ENCODE measurements around the gene KCP. TPM values are rescaled to one million over a fixed set of nuclear protein-coding genes. Genes with fewer than 3 reads are reported as not detected.
"Not testable (repeated sequence)": the region's sequence is repeated elsewhere in the genome, so short reads cannot be mapped to it uniquely, and the experiment has no call there.

KCP gene
- total RNA-seq, 1 donor from 2014 or later, result not detected

DNA sequence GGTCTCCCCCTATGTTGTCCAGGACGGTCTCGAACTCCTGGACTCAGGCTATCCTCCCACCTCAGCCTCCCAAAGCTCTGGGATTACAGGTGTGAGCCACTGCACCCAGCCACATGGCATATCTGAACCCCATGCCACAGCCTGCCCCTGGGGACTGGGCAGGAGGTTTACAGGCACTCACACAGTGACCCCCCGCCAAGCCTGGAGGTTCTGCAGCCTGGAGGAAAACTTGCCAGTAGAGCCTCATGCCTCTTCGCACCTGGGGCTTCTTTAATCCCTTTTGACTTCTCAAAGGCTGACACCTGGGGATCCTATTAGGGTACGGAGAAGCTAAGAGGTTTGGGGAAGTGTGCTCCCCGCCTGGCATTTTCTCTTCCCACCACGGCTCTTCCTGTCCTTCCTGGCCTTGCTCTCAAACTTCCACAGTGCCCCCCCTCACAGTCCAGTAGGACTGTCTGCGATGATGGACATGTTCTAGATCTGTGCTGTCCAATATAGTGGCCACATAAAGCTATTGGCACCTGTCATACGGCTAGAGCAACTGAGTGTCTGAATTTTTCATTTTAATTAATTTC lies 11.4 kb upstream of the KCP start:
- DNase-seq (ENCODE audit: low read depth in 2 of 2), result no peak

DNA sequence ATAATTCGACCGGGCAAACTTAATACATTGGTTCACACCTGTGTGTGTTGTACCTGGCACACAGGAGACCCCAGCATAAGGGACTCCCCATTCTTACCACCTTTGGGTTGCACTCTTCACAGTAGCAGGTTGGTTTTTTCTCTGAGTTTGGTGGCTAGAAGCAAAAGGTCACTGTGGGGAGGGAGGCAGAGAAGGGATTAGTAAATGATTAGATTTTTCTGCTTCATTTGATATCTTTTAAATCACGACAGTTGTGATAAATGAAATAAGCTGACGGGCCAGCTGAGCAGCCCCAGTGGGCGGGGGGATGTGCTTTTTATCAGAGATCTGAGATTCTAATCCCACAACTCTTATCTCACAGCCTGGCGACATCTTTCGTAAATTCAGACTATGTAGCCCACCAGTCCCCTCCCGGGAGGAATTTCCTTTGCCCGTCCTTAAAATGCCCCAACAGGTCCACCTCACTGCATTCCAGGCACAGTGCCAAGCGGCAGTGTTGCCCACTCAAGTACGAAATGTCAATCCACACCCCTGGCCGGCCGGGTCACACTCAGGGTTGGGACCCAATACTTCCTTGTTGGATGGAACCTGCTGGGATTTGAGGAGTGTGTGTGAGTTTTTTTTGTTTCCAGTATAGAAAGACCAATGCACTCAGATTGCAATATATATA lies 10.5 kb upstream of the KCP start:
- DNase-seq (ENCODE audit: low read depth in 2 of 2), result no peak

DNA sequence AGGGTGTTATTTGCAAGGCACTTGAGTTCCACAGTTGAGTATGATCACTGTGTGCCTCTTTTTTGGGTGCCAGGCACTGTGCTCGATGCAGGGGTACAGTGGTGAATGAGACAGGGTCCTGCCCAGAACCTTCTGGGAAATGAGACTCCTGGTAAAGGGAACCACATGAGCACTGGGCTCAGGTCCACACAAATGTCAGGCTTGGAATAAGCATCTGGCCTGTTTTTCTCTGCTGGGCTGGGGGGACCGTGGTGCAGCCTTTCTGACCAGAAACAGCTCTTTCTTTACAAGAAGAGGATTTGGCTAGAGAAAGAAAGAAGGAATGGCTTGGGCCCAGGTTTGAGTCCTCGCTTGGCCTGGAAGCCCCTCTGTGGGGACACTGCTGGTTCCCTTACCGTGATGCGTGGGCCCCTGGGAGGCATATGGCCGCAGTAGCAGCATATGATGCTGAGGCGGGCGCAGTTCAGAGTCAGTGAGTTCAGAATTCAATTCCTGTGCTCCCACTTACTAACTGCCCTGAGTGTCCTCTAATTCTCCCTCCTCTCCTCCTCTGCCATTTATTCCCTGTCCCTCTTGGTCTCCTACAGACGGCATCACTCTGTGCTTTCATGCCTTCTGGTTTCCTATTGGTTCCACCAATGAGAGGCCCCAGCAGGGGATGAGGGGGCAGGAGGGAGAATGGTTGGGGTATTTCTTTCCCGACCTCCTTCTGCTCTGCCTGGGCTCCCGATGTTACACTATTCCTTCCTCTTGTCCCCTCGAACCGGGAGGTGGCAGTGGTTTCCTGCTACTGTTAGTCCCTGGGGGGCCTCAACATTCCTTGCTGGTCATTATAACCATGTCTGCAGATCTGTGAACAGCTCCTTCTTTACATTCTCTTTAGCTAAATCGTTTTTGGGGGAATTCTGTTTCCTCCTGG lies 9.6 kb upstream of the KCP start:
- no peak for DNase-seq (ENCODE audit: low read depth in 2 of 2)

DNA sequence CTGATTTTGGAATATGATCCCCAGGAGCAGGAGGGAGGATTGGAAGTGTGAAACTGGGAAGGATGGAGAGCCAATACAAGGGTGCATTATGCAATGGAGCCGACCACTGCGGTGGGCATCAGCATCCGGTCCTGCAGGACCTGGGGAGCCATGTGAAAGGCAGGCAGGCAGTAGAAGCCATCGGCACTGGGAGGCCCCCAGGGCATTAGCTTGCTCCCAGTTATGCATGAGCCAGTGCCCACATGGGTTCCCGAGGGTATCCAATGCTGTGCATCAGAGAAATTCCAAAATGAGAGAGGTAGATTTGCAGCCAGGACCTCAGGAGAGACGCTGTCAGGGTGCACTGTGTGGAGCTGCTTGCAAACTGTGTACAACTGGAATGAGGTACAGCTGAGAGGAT lies 8.7 kb upstream of the KCP start:
- no peak for DNase-seq (ENCODE audit: low read depth in 2 of 2)

DNA sequence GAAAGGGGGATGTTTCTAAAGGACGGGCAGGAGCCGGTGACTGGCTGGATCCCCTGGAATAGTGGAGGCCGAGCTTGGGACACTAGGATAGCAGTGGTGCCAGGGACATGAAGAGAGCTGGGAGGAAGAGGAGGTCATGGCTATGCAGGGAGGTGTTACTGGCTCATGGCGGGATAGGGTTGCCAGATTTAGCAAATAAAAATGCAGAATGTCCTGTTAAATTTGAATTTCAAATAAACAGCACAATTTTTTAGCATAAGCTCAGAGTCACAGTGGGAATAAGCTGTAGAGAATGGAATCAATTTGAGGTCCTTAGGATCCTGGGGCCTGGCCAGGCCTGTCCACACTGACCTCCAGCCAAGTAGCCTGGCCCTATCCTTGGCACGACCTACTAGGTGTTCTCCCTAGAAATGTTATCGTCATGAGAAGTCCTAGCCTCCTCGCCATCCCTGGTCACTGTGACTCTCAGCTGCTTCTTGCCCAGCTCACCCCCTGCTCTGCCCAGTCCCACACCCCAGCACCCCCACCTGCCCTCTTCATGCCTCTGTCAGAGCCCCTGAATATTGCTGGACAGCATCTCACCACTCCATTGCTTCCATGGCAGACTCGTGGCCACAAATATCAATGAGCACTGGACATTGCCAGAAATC lies 7.6 kb upstream of the KCP start:
- DNase-seq (ENCODE audit: low read depth in 2 of 2), result no peak

DNA sequence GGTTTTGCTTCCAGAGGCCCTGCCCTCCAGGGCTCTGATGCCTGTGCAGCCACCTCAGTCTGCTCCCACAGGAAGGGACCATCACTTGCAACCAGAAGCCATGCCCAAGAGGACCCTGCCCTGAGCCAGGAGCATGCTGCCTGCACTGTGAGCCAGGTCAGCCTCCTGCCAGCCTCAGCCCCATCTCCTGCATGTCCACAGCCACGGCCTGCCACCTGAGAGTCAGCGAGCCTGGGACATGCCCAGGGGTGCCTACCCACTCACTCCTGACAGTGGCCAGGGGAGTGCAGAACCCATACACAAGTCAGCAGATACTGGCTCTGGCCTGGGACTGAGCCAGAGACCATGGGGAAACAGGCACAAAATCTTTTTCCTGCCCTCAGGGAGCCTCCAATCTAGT lies 6.6 kb upstream of the KCP start:
- DNase-seq (ENCODE audit: low read depth in 2 of 2), result no peak

DNA sequence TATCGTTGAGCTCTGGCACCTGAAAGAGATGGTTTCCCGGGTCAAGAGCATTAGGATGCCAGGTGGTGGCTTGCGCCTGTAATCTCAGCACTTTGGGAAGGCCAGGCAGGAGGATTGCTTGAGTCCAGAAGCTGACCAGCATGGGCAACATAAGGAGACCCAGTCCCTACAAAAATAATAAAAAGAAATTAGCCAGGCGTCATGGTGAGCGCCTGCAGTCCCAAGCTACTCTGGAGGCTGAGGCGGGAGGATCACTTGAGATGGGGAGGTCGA lies 6.1 kb upstream of the KCP start:
- no peak for DNase-seq (ENCODE audit: low read depth in 2 of 2)

DNA sequence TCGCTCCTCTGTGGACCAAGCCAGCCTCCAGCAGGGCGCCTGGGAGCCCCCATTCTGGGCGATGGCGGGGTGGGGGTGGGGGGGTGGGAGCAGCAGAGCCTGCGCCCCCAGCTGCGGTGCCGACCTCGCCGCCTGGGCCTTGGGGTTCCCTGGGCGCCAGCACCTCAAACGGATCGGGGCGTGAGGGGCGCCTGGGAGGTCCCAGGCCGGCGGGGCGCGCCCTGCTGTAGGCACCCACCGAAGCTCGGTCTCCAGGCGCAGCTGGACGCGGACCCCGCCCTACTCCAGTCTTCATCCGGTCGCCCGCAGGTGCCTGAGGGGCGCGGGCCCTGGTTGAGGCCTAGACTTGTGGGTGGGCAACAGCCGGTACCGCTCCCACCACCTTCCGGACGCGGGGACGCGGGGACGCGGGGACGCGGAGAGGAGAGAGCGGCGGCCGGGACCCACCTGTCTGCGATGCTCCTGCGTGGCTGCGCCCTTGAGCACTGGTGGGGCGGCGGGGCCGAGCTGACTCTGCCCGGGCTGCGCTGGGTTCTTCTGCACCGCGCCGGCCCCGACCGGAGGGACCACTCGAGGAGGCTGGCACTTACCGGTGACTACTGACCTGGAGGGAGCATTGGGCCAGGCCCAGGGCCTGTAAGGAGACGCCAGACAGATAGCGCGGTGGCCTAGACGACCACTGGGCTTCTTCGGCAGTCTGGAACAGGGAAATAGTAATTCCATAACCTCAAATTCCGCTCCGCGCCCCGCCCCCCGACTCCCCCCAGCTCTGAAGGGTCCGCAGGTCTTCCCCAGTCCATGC lies 5.5 kb upstream of the KCP start:
- DNase-seq (ENCODE audit: low read depth in 2 of 2), result no peak

DNA sequence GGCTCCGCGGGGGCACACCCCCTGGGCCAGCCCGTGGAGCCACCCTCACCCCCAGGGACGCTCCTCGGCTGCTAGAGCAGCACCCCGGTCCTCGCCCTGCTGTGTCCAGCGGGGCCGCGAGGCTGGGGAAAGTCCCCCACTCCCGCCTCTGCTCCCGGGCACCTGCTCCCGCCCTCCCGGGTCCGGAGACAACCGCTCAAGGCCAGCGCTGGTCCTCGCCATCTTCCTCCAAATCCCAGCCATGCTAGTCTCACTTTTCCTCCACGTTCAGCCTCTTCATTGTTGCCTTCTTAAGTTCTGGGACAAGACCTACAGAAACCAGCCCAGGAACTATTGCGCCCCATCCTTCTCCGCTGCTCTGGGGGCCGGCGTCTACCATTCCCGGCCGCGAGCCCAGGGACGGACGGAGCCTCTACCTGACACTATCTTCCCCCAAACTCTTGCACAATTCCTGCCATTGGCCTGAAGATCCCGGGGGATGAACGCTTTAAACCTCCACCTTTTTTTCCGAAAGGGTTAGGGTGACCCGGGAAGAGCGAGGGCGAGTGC lies 4.8 kb upstream of the KCP start:
- DNase-seq (ENCODE audit: low read depth in 2 of 2), result no peak

DNA sequence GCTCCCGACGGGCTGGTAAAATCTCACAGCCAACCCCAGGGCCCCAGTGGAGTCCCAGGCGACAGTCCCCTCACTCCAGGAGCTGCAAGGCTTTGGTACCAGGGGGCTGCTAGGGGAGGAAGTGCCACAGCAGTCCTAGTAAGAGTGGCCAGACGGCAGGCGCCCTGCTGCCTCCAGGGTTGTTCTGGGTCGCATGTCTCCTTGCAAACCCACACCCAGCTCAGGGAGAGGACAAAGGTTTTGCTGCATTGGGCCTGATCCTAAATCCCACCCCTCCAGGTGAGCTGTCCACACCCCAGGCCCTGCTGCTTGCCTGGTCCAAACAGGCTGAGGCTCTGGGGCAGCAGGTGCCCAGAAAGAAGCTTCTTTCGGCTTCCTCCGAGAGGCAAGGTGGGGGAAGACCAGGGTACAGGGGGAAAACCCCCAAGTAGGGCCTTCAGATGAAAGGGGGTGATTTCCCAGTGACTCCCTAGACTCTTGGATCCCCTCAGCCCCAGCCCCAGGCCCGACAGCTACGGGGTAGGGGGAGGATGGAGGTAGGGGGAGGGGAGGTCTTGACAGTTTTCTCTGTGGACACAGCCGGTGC lies 4.2 kb upstream of the KCP start:
- DNase-seq (ENCODE audit: low read depth in 2 of 2), result no peak

DNA sequence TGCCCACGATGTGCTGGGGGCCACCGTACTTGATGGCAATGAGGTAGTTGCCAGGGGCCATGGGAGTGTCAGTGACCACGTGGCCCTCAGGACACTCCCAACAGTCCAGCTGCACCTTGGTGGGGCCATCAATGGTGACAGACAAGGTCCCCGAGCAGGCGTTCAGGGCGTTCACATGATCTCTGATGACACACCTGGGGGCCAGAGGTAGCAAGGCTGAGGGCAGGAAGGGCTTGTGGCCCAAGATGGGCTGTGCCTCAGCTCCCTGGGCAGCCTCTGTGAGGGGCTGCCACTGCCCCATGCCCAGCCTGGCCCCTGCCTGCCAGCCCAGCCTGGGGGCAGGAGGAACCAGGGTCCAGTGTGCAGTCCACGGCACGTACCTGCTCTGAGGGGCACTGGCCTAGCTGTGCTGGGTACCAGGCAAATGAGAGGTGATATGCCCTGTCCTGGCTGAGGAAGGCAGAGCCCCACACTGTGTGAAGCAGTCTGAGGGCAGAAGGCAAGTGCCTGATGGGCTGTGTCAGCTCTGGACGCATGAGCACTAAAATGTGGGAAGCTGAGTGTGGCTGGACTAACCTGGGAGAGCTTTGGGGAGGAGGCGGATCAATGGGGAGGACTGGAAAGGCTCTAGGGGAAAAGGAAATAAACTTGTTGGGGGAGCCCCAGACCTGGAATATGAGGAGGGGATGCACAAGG lies 3.5 kb upstream of the KCP start:
- no peak for DNase-seq (ENCODE audit: low read depth in 2 of 2)

DNA sequence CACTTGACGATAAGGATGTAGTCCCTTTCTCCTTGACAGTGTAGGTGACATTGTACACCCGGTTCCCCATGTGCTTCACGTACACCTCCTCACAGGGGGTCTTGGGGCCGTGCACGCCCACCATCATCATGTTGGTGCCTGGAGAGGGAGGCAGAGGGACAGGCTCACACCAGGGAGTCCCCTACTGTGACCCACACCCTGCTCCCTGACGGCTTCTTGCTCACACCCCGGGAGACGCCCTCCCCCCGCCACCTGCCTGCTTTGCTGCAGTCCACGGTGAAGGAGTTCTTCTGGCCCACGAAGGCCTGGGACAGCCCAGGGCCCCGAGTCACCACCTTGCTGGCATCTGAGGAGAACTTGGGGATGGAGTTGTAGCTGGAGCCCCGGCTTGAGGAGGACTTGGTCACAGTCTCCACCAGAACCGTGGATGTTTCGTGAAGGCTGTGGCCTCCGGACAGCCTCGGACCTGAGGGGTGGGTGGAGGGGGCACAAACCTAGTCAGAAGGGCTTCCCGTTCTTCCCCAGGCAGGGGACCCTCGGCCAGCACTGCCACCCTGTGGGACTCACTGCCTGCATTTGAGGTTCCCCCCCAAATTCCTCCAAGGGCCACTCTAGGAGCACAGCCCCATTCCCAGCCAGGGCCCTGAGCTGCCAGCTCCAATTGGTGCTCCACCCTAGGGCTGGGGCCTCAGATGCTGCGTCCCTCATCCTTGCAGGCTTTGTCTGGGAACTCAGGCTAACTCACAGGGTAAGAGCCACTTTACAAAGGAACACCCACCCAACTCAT lies 2.4 kb upstream of the KCP start:
- not testable (repeated sequence) for DNase-seq (ENCODE audit: low read depth in 2 of 2)

DNA sequence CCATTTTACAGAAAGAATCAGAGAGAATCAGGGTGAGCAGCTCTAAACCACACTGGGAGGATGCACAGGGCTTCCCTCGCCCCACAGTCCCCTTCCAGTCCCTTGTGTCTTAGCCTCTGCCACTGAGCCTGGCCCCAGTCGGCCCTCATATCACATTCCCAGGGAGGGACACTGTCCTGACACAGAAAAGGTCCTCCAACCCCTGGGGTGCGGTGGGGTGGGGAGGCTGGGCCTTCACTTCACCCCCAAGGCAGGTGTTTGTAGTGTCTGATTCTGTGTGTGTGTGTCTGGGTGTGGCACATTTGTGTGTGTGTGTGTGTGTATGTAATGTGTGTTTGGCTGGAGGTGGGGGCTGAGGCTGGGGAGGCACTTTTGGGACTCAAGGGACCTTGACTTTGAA lies 1.8 kb upstream of the KCP start:
- DNase-seq (ENCODE audit: low read depth in 2 of 2), result no peak

DNA sequence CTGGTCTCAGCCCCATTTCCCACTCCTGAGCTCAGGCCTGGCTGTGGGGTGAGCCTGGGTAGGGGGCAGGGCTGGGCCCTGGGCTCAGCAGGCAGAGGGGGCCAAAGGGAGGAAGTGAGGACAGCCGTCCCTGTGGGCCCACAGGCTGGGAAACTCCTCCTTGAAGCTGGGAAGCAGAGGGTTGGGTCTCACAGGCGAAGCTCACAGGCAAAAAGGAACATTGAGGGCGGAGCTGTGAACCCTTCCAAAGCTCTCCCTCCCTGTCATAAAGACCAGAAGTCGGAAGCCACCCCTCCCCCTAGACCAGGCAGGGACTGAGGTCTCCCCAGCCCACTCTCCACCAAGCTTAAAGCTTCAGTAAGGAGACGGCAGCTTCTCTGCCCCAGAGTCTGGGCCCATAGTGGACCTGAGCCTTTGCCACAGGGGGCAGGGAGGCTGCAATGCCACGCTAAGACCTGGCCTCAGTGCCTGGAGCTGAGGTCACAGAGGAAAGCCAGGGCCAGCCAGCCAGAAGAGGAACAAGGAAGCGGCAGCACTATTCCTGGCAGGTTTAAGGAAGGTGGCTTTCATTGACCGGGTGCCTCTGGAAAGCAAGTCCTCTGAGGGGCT lies 1.0 kb upstream of the KCP start:
- DNase-seq (ENCODE audit: low read depth in 2 of 2), result no peak

DNA sequence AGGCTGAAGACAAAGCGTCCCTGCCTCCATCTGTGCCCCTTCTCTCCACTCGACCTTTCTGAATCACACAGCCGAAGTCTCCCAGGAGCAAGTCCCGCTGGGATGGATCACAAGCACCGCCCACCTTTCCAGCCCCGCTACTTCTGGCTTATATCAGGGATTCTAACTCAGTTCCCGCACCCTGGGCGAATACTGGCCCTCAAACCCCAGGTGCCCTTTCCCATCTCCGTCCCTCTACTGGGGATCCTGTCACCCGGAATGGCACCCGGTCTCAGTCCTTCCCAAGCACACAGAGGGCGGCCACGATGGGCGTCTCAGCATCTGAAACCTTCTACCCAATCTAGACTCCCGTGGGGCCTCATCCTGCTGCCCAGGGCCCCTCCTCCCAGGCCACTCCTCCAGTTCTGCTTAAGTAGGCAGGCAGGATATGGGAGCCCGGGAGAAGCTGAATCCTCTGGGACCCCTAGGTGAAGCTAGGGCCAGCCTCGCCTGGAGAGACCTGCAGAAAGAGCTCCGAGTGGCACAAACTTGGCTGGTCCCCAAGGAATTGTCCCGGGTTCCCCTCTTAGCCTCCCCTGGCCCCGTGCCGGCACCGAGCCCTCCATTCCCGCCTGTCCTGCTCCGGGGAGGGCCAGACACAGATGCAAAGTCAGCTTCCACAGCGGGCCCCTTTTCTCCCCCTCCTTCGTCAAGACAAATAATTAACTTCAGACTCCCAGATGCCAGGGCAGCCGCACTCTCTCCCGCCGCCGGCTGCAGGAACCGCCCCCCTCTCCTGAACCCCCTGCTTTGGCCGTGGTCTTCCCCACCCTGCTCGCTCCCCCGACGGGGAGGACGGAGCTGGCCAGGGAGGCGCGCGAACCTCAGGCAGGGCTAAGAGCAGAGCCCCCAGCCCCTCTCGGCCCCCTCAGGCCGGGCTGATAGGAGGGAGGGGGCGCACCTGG lies 612 bp downstream of the KCP start:
- DNase-seq (ENCODE audit: low read depth in 2 of 2), result peak in 1 of 2 donors; percentile 15

DNA sequence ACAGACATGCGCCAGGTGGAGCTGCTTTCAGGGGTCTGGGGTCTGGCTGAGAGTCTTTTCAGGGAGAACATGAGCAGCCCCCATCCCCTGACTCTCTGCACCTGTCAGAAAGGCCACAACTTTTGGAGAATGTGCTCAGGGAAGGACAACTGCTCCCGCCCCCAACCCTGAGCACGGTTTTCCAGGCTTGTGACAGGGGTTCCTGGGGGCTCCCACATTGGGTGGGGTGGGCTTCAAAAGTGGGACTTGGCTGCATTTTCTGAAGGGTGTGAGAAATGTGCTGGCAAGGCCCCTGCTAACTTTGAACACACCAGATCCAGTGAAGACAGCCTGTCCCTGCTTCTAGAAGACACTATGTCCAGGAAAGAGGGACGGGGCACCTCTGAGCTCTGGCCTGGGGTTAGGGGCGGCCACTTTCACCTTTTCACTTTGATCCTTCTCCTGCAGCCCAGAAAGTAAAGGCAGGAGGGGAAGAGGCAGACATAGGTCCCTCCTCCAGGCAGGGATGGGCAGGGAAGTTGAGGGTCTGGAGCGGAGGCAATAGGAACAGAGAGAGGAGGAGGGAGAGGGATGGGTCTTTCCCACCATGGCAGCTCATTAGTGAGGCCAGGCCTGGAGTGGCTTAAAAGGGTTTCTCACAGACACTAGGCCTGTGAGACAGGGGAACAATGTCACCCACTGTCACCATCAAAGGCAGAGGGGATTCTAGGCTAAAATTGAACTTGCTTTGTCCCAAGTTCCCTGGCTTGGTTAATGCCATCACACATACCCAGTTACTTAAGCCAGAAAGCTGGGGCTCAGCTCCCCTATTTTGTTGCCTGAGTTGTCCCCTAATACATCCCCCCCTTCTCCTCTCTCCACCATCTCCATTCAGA lies 1.5 kb downstream of the KCP start:
- DNase-seq (ENCODE audit: low read depth in 2 of 2), result no peak
